T1000 (cell line): ENCODE results near the gene OR10AG1.

ENCODE experiments used
- DNase-seq: peaks from one replicate; lab custom pipeline; 2025; ENCODE audit warnings: mixed read lengths; lab: John Stamatoyannopoulos, UW

OR10AG1 gene, protein sequence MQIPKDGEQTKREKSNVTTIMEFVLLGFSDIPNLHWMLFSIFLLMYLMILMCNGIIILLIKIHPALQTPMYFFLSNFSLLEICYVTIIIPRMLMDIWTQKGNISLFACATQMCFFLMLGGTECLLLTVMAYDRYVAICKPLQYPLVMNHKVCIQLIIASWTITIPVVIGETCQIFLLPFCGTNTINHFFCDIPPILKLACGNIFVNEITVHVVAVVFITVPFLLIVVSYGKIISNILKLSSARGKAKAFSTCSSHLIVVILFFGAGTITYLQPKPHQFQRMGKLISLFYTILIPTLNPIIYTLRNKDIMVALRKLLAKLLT

DNA sequence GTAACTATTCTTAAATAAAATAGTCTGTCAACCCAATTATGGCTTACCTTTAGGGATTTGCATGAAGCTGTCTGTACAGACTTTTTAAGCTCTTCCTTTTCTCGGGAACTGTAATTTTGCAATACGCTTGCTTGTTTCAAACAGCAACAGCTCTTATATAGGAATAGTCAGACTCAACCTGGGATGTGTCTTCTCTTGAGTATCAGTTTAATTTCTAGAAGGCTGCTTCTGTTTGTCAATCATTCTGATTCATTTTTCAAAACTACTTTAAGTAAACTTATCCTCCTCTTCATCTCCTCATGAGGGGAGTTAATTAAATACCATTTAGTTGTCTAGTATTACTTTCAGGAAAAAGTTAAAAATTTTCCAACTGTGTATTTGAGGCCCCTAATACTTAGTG lies at the start of gene OR10AG1:
TSS of gene OR10AG1 (minus strand) at position 101 of the 400 bp plus-strand sequence. CDS start at position 63, 38 bp downstream.
- no peak for DNase-seq

DNA sequence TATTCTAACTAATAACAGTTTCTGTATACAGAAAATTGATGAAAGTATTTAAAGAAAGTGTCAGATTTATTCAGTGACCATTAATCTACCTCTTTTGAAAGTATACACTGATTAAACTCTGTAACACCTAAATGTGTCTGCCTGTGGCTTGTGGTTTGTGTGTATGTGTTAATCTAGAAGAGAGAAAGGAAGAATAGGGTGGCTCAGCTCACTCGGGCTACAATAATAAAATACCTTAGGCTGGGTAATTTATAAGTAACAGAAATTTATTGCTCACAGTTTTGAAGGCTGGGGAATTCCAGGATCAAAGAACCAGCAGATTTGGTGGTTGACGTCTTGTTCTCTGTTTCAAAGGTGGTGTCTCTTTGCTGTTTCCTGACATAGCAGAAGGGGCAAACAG lies 44.1 kb upstream of the OR10AG1 start:
- DNase-seq: no peak

DNA sequence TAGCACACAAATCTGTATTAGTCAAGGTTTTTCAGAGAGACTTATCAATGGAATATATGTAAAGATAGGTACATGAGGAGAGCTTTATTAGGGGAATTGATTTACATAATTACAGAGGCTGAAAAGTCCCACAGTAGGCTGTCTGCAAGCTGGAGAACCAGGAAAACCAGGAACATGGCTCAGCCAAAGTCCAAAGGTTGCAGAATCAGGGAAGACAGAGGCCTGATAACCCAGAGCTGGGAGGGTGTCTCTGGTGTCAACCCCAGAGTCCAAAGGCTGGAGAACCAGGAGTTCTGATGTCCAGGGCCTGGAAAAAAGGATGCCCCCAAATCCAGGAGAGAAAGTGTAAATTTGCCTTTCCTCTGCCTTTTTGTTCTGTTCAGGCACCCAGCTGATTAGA lies 41.0 kb upstream of the OR10AG1 start:
- no peak for DNase-seq

DNA sequence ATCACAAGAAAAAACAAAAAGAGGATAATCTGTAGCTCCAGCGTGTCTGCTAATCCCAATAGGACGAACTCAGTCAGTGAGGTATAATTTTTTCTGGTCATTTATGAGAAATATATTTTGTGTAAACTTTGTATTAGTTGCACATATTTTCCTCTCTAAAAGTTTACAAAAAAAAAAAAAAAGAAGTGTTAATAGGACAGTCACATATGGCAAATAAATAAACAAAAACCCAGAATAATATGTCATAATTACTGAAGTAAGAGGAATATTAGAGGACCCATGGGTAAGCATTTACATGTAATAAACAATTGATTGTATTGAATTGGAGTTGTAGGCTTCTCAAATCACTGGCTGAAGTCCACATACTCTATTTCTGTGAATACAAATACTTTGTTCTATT lies 24.8 kb upstream of the OR10AG1 start, which contains the start of gene OR5F1:
TSS of gene OR5F1 (minus strand) at position 101 of the 400 bp plus-strand sequence. CDS start at position 101, 0 bp downstream.
- DNase-seq: no peak

DNA sequence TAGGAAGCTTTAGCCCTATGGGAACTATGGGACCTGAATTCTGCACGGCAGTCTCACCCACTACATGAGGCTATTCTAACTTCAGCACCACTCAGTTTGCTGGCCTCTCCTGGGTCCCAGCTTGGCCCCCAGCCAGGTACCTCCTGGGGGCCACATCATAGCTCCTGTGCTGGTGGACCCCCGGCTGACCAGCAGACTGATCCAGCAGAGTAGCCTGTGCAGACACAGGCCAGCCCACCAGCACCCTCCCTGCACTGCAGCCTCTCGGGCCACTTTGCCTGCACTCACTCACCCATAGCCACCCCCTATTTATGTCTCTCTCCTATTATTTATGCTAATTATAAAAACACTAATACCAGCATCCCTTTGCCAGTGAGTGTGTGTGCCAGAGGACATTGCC lies 1.2 kb upstream of the OR10AG1 start:
- DNase-seq: no peak

DNA sequence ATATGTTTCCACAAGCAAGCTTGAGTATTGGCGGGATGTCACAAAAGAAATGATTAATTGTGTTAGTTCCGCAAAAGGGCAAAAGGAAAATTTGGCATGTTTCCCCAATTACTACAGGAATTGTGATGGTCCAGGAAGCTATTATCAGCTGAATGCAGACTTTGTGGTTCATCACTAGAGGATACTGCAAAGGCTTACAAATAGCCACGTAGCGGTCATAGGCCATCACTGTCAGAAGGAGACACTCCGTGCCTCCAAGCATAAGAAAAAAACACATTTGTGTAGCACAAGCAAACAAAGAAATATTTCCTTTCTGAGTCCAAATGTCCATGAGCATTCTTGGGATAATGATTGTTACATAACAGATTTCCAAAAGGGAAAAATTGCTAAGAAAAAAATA lies 1.8 kb downstream of the OR10AG1 start:
- no peak for DNase-seq

DNA sequence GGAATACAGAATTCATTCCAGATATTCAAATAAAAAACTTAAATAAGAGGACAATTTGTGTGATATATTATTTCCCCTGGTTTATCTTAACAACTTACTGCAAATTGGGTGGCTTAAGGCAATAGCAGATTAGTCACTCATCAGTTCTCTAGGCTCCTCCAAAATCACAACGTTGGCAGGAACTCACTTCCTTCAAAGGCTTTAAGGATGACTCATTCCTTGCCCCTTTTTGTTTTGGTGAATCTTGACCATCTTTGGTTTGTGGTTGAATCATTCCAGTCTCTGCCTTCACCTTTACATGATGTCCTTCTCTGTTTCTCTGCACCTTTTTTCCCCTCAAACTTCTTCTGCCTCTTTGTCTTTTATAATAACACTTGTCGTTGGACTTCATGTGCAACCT lies 3.4 kb downstream of the OR10AG1 start:
- no peak for DNase-seq

DNA sequence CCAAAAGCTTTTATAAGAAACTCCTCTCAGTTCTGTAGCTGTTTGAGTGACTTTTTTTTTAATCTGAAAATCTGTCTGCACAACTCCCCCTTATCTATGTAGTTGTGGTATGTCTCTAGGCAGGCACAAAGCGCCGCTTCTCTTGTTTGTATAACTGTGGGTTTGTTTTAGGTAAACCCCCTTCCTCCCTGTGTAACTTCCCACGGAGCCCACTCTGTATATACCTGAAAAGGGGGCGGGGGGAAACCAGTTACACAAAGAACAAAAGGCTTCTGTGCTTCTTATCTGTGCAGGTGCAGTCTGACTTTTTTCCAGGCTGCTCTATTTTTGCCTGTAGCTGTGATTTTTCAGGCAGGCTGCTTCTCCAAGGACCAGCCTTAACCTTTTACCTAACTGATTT lies 13.2 kb downstream of the OR10AG1 start:
- DNase-seq: no peak

DNA sequence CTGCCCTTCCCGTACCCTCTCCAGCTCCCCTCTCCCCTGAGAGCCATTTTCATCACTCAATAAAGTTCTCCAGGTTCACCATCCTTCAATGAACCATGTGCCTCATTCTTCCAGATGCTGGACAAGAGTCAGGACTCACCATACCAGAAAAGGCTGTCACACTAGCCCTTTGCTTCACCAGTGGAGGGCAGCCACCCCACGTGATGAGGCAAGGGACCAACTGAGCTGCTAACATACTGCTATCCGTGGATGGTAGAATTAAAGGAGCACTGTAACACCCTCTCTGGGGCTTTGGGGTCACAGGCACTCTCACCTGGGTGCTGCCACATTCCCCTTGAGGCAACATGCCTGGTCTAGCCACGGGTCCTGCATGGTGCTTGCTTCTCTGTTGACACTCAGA lies 20.4 kb downstream of the OR10AG1 start:
- no peak for DNase-seq

DNA sequence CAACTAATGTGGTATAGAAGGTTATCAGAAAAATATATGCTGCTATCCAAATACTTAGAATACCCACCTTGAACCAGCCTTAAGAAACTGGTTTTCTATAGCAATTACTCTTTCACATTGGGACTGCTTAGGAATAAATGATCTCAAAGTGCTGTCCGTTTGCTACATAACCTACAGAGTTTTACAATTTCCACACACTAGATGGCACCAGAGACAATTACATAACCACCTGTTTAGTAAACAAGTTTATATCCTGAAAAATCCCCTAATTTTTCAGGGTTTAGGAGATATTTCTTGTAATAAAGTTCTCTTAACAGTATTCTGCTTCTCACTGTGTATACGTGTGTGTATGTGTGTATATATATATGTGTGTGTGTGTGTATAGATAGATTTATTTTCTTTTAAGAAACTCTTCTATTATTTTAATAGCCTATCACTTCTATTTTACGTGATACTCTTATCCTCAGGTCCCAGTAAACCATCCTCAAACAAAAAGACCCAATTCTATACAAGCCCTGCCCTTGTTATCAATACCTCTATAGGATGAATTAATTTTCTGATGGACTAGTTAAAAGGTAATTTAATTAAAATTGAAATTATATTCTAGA lies 26.9 kb downstream of the OR10AG1 start:
- DNase-seq: no peak

DNA sequence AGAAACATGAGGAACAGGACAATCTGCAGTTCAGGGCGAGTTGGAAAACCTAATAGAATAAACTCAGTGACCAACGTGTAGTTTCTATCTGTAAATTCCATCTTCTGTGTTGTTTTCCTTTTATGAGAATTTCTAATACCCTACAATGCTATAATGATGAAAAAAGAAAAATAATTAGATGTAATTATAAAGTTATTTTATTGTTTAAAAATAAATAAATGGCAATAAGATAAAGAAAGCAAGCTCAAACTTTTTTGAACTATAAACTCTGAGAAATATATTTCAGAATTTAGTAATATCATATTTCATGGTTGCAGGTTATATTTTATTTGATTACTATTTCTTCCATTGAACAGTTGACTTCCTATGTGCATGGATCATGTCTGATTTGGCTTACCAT lies 33.4 kb downstream of the OR10AG1 start, which contains the start of gene OR5I1:
TSS of gene OR5I1 (minus strand) at position 101 of the 400 bp plus-strand sequence. CDS start at position 101, 0 bp downstream.
- no peak for DNase-seq

DNA sequence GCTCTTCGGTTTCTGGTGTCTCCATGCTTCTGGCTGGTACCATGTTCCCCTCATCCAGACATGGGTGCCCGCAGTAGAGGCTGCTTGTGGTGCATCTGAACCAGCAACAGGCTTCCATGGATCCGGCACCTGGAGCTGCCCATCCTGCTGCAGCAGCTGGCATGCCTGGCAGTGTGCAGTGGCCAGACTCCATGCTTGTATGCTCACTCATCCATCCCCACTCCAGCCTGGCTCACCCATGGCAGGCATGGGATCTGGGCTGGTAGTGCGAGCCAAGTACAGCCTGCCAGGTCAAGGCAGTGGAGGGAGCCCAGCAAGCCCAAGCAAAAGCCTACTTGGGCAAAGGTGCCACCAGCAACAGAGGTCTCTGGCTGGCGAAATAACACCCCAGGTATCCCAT lies 49.2 kb downstream of the OR10AG1 start:
- DNase-seq: no peak
